Stimulated activated CD4-positive, alpha-beta T cell treated with anti-CD3 and anti-CD28 coated beads, TNF-alpha, amount 100 ng/mL, for 48 hours (primary cell): ENCODE data around the gene SYCP3.
"Not testable (repeated sequence)": the region's sequence is repeated elsewhere in the genome, so short reads cannot be mapped to it uniquely, and the experiment has no call there.

Source experiments
- DNase-seq, 3 donors: peaks; one replicate each; pipeline ENCODE4 v3.0.0-alpha.2; 2020; ENCODE audit warnings: low read depth in 3 of 3

SYCP3 gene

DNA sequence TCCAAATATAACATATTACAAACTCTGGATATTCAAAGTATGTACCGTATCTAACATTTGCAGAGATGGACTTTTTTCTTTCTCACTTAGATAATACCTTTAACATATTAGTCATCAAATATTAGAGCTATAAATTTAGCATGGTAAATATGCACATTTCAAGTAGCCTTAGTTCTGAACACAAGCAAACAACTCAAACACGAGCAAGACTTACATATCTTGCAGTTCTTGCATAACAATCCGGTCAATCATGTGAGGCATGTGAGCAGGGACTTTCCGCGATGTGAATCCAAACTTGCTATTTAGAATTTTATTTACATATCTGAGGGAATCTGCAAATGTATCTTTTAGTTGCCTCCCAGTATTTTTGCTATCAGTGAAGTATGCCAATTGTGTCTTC is 22.1 kb upstream of the SYCP3 start:
- DNase-seq, result no peak

DNA sequence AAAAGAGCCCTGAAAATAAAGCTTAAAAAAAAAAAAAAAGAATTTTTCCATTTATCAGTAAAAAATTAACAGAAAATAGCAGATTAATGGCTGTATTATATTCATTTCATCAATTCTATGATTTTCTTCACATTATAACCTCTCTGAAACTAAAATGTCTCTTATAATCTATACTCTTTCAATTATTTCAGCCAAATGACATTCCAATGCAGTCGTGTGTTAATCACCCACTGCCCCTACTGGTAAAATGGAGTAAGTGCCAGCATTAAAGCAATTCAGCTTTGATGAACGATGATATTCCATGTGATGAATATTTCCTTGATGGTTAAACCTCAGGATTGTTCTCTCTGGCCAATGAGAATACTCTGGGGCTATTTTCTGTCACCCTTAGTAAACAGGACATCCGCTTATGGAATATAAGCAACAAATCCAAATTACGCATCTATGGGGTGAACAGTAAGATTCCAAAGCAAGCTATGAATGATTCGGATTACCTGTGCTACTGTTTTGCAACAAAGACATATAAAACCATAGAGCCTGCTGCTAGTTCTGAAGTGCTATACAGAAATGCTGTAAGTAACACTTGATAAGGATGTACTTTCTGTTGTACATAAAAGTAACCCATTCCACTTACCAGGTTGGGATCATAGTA is 20.3 kb upstream of the SYCP3 start:
- no peak for DNase-seq

GRCh38 chr12:101750152-101750551 is 10.9 kb upstream of the SYCP3 start:
- no peak for DNase-seq

DNA sequence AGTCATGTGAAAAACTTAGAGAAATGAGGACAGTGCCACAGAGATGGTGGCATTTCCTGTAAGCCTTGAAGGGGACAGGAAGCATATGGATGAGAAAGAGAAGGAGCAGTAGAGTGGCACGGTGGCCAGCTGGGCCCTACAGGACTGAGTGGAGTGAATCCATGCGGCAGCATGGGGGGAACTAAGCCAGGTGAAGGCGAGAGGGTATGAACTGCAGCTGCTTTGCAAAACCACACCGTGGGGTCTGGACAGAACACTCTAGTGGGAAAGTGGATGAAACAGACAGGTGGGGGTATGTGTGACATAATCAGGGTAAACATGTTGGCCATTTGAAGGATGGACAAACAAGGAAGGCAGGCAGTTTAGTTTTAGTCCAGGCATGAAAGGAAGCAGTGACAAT is 10.4 kb upstream of the SYCP3 start:
- no peak for DNase-seq

- no peak for DNase-seq
Observed at GRCh38 chr12:101748907-101749306, 9.6 kb upstream of the SYCP3 start.

DNA sequence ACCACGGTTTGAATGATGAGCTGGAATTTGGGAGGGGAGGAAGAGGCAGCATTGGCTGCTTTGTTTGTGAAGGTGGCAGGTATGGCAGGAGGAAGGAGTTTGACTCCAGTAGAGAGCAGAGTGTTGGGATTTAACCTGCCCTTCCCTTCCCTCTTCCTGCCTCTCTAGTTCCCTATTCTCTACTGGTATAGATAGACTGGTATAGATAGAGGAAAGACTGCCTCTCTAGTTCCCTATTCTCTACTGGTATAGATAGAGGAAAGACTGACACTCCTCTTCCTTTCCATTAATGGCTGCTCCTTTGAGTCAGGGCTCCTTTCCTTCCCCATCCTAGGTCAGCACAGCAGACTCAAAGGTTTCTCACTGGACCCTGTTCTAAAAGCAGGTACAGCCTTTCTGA is 8.4 kb upstream of the SYCP3 start:
- DNase-seq, result no peak

- DNase-seq, result no peak
Observed at GRCh38 chr12:101746661-101747060, 7.4 kb upstream of the SYCP3 start.

- no peak for DNase-seq
Observed at GRCh38 chr12:101746196-101746595, 6.9 kb upstream of the SYCP3 start.

GRCh38 chr12:101745481-101745880 is 6.2 kb upstream of the SYCP3 start:
- no peak for DNase-seq

DNA sequence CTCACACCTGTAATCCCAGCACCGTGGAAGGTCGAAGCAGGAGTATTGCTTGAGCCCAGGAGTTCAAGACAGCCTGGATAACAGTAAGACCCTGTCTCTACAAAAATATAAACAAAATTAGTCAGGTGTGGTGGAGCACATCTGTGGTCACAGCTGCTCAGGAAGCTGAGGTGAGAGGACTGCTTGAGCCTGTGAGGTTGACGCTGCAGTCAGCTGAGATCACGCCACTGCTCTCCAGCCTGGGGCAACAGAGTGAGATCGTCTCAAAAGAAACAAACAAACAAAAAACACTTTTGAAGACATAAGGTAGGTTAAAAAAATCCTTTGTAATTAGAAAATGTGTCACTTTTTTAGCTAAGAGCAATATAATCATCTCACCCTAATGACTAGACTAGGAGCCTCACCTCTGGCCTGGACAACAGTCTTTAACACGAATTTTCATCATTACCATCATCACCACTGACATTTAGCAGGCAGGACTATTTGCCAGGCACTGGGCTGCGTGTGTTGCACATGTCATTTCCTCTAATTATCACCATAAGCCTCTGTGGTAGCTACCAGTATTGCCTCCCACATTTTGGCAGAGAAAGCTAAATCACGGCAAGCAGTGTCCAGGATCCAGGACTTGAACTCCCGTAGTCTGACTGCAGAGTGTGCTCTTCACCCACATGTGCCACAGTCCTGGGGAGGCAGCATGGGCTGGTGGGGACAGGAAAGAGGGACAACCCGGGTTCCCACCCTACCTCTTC is 4.6 kb upstream of the SYCP3 start:
- no peak for DNase-seq

- no peak for DNase-seq
Observed at GRCh38 chr12:101743242-101743641, 4.0 kb upstream of the SYCP3 start.

DNA sequence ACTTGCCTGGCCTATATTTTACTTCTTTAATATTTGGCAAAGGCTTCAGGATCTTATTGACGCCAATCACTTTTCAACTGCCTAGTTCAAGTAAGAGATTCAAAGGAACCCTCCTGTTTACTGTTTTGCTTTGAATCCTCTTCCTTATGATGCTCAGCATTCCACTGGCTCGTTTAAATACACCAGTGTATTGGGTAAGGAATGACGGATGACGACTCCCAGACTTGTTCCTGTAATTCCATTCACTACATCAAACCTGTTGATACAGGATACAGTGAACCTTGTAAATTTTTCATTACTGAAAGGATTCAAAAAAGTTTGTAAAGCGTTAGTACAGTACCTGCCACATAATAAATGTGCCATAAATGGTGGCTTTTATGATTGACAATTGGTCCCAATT is 1.7 kb upstream of the SYCP3 start:
- DNase-seq, result no peak

DNA sequence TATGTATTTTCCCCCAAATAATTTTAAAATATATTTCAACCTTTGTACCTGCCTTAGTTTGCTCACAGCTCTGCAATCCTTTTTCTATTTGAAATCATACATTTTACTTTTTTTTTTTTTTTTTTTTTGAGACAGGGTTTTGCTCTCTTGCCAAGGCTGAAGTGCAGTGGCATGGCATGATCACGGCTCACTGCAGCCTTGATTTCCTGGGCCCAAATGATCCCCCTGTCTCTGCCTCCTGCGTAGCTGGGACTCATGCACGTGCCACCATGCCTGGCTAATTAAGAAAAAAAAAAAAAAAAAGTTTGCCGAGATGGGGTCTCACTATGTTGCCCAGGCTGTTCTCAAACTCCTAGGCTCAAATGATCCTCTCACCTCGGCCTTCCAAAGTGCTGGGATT is 1.3 kb upstream of the SYCP3 start:
- DNase-seq, result no peak

DNA sequence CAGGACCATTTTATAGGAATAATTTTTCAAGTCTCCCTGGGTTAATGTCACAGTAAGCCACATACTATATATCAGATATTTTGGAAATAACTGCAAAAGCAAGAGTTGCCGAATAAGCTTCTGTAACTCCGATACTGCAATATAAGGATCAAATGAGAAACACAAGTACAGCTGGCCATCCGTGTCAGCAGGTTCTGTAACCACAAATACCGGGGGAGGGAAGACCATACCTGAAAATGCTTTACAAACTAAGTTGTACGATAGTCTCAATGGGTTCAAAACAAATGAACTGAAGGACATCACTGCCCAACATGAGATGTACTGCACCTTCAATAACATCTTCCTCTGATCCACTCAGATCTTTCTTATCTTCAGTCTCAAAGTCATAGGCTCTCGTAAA is 1.8 kb downstream of the SYCP3 start:
- no peak for DNase-seq

GRCh38 chr12:101734482-101734881 is 4.8 kb downstream of the SYCP3 start:
- not testable (repeated sequence) for DNase-seq

DNA sequence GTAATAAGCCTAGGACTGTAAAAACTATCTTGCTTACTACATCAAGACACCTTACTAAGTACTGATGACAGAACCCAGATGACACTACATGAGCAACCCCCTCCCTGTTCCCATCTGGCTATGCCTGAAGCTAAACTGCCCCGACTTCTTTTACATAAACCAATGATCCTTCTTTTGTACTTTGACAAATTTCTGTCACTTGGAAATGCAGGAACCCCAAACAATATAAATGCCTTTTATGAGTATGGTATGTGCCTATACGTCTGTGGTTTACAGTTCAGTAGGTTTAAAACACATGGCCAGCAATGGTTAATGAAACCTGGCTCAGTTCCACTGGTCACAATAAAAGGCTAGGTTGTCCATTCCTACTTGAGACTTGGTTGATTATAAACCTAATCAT is 6.1 kb downstream of the SYCP3 start:
- DNase-seq, result no peak

GRCh38 chr12:101732318-101732717 is 6.9 kb downstream of the SYCP3 start:
- DNase-seq, result no peak

DNA sequence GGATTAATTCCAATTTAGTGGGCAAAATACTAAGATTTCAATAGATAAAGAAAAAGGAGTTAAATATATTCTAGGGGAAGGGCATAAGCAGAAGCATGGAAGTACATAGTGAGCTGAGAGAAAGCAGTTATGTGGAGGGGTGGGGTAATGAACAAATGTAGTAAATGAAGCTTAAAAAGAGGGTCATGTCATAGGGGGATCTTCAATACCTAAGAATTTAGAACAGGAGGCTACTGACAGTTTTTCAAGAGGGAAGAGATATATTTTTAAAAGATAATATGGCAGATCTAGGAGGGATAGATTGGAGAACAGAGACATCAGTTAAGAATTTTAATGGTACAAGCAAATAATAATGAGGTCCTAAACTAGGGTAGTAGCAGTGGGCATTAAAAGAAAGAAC is 9.4 kb downstream of the SYCP3 start:
- DNase-seq, result no peak

GRCh38 chr12:101727098-101727497 is 12.2 kb downstream of the SYCP3 start:
- DNase-seq, result no peak

- no peak for DNase-seq
Observed at GRCh38 chr12:101722392-101722791, 16.9 kb downstream of the SYCP3 start.

DNA sequence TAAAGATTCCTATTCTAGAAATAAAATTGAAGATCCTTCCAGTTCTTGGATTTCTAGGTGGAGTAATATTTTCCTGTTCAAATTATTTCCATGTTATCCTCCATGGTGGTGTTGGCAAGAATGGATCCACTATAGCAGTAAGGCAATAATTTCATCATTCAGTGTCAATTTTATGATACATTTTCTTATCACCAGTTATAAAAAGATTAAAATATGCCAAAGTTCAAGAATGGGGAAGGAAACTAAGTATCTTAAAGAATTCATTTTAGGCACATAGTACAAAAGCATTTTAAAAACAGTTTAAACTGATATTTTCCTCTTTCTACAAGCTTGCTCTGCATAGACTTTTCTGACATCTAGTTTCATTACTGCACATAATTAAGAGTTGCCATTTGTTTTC is 19.1 kb downstream of the SYCP3 start:
- DNase-seq, result no peak

- DNase-seq, result no peak
Observed at GRCh38 chr12:101719566-101719965, 19.7 kb downstream of the SYCP3 start.

- DNase-seq, result no peak
Observed at GRCh38 chr12:101714877-101715444, 24.3 kb downstream of the SYCP3 start.
